Brain microvascular endothelial cell (primary cell): ENCODE results near the gene CCN6.

Source experiments
- DNase-seq: peaks from one replicate; pipeline ENCODE4 v3.0.0-alpha.2; 2020
- H3K27ac ChIP-seq: fragments of 250-450 bp; sonication (Bioruptor Pico); 2 replicates; pipeline ENCODE4 v1.5.1; 2020; ENCODE audit warnings: mild to moderate bottlenecking, moderate library complexity
- H3K27me3 ChIP-seq: fragments of 250-450 bp; sonication (Bioruptor Pico); replicated peaks from 2 replicates; pipeline ENCODE4 v1.5.1; 2020; ENCODE audit warnings: mild to moderate bottlenecking
- H3K36me3 ChIP-seq: fragments of 250-450 bp; sonication (Bioruptor Pico); replicated peaks from 2 replicates; pipeline ENCODE4 v1.5.1; 2020; ENCODE audit warnings: mild to moderate bottlenecking
- H3K4me3 ChIP-seq: 2 replicates; pipeline ENCODE4 v1.5.1; 2011; ENCODE audit warnings: low read depth, mild to moderate bottlenecking, control low read depth, low read length, moderate library complexity
- CTCF ChIP-seq: IDR thresholded peaks from 2 replicates; pipeline ENCODE4 v1.5.1; 2011; ENCODE audit warnings: low read depth, mild to moderate bottlenecking, moderate library complexity, low read length, control low read depth, inconsistent platforms; ENCODE audit errors: missing control alignments
- in situ Hi-C: cut with HindIII; loops from 2 replicates; pipeline ENCODE4 v1.10.0; 2017; ENCODE audit warnings: low sequenced_read_pairs, low pct_ligation_motif_present

Gene CCN6

GRCh38 chr6:112117554-112117953, 63.6 kb downstream of the CCN6 start:
- in situ Hi-C loops: no loop called here
- peaks cover 64% of the 10 kb centered on the region for H3K36me3 ChIP-seq
- peak overlapping the region; percentile 9 for H3K27ac ChIP-seq
- TF ChIP-seq CTCF: no peak
- peak; percentile 4 for DNase-seq
- no peak overlapping the region for H3K4me3 ChIP-seq
- no peaks in the 10 kb centered on the region for H3K27me3 ChIP-seq

- Histone ChIP-seq H3K27ac (peak overlapping the region; percentile 9), H3K4me3 (no peak overlapping the region), H3K27me3 (no peaks in the 10 kb centered on the region), H3K36me3 (peaks cover 64% of the 10 kb centered on the region)
- DNase-seq: no peak
- in situ Hi-C loops: no loop called here
- no peak for TF ChIP-seq CTCF
These were observed 64.1 kb downstream of the CCN6 start for GRCh38 chr6:112118034-112118433.
